ENCODE results near the gene ODAD3. TPM values are rescaled to one million over a fixed set of nuclear protein-coding genes. Genes with fewer than 3 reads are reported as not detected.

ODAD3 gene
- total and polyA plus RNA-seq, 2 of the 13 experiments (the other 11 are each of a cell fraction or from before 2014, with no cell fraction given), result 0.04 to 0.08 TPM

- intact Hi-C loops (cut with micrococcal nuclease; ENCODE audit: unreplicated experiment) (loop anchor here (1.0 to 2.0 kb wide), 2 partner anchors 69 to 105 kb away; no protein-coding TSS in a partner anchor), in situ Hi-C loops (cut with HindIII; ENCODE audit: extremely low pct_ligation_motif_present, low pct_unique_long_range_greater_than_20kb) (no loop called here)
- Histone ChIP-seq H3K4me1 (ENCODE audit: insufficient read depth, low read length) (peaks cover 52% of the 10 kb centered on the region), H3K4me2 (ENCODE audit: low read depth, low read length) (no peak overlapping the region), H3K9me3 (ENCODE audit: low read length) (no peaks in the 10 kb centered on the region), H3K9ac (ENCODE audit: insufficient read depth, low read depth, low read length) (no peak overlapping the region), H3K36me3 (replicated peaks in 1 of 2; ENCODE audit: control insufficient read depth in 1 of 2, insufficient read depth in 2 of 2, low read length in 2 of 2) (no peaks in the 10 kb centered on the region), H4K20me1 (ENCODE audit: insufficient read depth, low read length) (no peaks in the 10 kb centered on the region), H2AFZ (ENCODE audit: low read length) (no peak overlapping the region), H3K79me2 (ENCODE audit: insufficient read depth, low read length) (peaks cover 12% of the 10 kb centered on the region), H3K27me3 (ENCODE audit: control insufficient read depth in 1 of 2, insufficient read depth in 2 of 2, low read length in 2 of 2) (no peaks in the 10 kb centered on the region; a peak in 1 of 5 replicates), H3K27ac (ENCODE audit: extremely low read length, insufficient read depth, low read length) (no peak overlapping the region), H3K4me3 (replicated peaks in 1 of 3; ENCODE audit: insufficient read depth in 1 of 3, low read depth in 2 of 3, low read length in 3 of 3) (no peak overlapping the region)
- POLR2A ChIA-PET, result interaction anchor here (1.1 to 1.3 kb wide), 2 partner anchors 32 to 58 kb away, joined by 3 read pairs; partner anchors contain the start of genes CCDC159, ODAD3, PRKCSH and TMEM205
- CTCF ChIA-PET (ENCODE audit: low intra/inter-chr PET ratio, low total read pairs), result interaction anchor here (0.8 to 2.1 kb wide), 2 partner anchors 63 to 69 kb away, joined by 3 to 10 read pairs; no protein-coding TSS in a partner anchor
- 0 out of 2 replicates have a peak, but pooled peaks have one; percentile 19 for TF ChIP-seq TARDBP (CRISPR knock-in tag; IDR thresholded peaks at IDR 0.05)
- TF ChIP-seq DPF2 (CRISPR knock-in tag; IDR thresholded peaks at IDR 0.05; ENCODE audit: borderline replicate concordance, low read depth), result no peak
- TF ChIP-seq REL (CRISPR knock-in tag; conservative IDR thresholded peaks at IDR 0.05), result no peak
- TF ChIP-seq HMGXB3 (CRISPR knock-in tag; IDR thresholded peaks at IDR 0.05; ENCODE audit: borderline replicate concordance), result no peak
- TF ChIP-seq ZNF121 (CRISPR knock-in tag; IDR thresholded peaks at IDR 0.05), result no peak
- no peak for TF ChIP-seq ZNF407 (CRISPR knock-in tag; IDR thresholded peaks at IDR 0.05; ENCODE audit: not compliant biosample characterization)
- TF ChIP-seq SMYD3 (CRISPR knock-in tag; IDR thresholded peaks at IDR 0.05), result no peak
- 100% methylated on average over 2 of the region's 3 CpGs for WGBS (ENCODE audit: low lambda C conversion rate)
- DNase-seq (ENCODE audit: low spot score) (no peak), ATAC-seq (no peak), FAIRE-seq (no peak)
- BruUV-seq (replicated peaks), result no TSS peak
These were observed 57.2 kb downstream of the ODAD3 start for GRCh38 chr19:11377756-11378155.
